8988T (cell line): Measurements from ENCODE around the gene ZNF516.

Experiments used
- DNase-seq: peaks from one replicate; pipeline ENCODE4 v3.0.0; 2011

ZNF516 gene

DNA sequence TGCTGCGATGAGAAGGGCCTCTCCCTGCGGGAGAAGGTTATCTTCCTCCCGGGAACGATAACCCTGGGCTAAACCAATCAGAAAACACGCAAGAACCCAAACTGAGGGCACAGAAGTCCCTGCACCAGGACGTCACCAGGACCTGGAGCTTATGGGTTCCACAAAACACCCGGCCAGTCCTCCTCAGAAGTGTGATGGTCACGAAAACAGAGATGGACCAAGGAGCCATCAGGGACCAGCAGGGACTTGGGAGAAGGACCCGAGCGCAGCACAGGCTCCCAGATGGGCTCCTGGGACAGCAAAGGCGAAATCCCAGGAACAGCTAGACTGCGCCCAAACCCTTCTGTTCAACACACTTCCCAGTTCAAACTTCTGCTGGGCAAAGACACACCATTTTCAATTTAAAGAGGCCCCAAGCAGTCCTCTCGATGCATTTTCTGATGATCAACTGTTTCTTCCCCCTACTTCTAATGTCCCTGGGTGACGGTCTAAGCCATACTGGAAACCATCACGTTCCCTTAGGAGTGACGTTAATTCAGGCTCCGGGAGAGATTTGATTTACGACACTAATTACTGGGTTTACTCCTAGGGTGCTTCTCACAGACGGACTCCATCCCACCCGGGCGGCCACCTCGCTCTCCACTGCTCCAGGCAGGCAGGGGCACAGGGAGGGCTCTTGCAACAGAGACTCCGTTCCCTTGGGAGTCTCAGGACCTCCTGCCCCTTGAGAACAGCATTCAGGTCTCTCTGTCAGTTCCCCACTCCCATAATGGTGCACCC lies 29.2 kb downstream of the ZNF516 start:
- no peak for DNase-seq

DNA sequence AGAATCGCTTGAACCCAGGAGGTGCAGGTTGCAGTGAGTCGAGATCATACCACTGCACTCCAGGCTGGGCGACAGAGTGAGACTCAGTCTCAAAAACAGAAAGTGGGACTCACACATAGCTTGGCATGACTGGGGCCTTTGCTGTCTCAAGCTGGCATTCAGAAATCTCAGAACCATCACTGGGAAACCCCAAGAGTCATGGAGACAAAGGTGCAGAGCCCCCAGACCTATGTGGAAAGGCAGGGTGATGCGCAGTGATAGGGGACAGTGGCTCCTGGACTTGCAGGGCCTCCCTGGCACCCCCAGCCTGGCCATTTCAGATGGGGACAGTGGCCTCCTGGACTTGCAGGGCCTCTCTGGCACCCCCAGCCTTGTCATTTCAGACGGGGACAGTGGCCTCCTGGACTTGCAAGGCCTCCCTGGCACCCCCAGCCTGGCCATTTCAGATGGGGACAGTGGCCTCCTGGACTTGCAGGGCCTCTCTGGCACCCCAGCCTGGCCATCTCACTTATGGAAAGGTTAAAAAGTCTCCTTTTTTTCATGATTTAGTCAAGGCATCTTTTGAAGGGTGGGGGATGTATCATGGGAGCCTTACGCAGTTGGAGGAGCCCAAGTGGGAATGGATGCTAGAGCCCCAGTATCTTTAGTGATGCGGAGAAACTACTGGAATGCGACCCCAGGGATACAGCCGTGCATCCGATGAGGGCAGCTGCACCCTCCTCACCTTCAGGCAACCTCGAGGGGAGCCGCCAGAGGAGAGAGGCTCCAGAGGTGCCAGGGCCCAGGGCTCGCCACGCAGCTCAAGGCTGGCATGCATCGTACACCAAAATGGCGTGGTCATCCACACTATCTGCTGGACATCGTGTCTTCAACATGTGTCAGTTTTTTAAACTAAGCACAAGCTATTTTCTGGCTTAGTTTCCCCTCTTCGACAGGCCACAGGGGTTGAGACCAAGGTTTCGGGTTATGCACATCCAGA lies 30.5 kb downstream of the ZNF516 start:
- DNase-seq: no peak

GRCh38 chr18:76463872-76464271 lies 31.2 kb downstream of the ZNF516 start:
- no peak for DNase-seq

GRCh38 chr18:76463358-76463757 lies 31.7 kb downstream of the ZNF516 start:
- DNase-seq: no peak

DNA sequence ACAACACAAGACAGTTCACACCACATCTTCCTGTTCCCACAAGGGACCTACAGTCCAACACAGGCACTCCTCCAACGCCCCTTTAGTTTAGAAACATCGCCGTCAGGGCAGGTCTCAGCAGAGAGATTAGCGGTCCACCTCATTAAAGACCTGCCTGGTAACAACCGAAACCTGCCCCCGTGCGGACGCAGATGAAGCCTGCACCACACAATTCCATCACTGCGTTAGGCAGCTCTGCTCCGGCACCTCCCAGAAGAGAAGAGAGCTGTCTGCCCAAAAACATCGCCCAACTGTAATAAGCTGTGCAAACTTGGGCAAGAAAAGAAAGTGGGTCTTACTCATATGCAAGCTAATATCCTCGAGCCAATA lies 32.7 kb downstream of the ZNF516 start:
- DNase-seq: no peak

DNA sequence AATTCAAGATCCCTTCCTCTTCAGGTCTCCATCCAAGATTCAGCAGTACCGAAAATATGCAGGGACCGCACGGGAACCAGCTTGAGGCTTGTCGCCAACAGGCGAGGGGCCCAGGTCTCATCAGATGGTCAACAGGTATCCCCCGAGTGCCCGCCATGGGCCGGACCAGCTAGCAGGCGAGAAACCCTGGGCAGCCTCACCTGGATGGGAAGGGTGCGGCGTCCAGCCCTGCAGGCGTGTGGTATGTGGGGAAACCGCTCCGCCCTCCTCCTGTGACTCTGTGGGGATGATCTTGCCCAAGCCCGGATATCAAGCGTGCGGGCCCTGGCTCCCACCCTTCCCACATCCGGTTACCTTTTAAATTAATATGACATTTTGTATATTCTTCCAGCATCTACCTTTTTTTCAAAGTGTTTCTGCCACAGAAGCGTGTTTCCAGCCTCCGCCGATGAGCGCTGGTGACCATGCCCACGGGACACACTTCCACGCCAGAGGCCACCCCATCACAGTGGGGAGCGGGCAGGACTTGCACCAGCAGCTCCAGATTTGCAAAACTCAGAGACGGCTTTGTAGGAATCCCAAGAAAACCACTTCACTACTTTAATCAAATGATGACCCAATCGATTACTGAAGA lies 33.2 kb downstream of the ZNF516 start:
- no peak for DNase-seq

GRCh38 chr18:76461148-76461547 lies 33.9 kb downstream of the ZNF516 start:
- DNase-seq: no peak

GRCh38 chr18:76460482-76460881 lies 34.6 kb downstream of the ZNF516 start:
- DNase-seq: no peak

GRCh38 chr18:76459687-76460350 lies 35.2 kb downstream of the ZNF516 start:
- peak; percentile 34 for DNase-seq

DNA sequence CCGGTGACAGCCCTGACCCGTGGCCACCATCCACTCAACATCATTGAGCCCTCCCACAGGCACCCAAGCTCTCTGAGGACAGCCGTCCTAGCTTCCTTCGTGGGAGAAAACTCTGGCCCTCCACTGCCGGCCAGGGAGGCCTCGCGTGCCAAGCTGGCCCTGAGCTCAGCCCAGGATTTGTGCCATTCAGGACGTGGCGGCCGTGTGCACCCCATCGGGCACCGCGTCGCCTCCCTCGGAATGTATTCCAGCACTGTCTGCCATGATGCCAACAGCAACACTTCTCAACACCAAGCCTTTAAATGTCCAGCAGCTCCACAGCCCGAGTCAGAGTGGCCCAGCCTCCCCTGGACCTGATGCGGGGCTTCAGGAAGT lies 35.7 kb downstream of the ZNF516 start:
- DNase-seq: no peak

- DNase-seq: no peak
These were observed 36.3 kb downstream of the ZNF516 start for GRCh38 chr18:76458522-76459311.

DNA sequence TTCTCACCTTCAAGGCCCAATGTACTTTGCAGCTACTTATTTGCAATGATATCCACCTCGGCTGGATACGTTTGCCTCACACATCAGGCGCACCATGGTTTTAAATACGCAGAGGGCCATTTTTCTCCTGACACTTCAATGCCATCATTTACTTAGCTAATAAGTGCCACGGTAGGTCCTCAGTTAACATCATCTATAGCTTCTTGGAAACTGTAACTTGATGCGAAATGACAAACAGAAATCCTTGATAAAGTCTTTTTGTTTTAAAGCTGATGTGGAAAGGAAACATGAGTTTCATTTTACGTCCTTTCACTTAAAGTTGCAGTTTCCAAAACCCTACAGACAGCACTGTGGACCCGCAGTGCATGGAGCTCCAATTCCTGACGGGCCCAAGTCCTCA lies 37.1 kb downstream of the ZNF516 start:
- DNase-seq: no peak

DNA sequence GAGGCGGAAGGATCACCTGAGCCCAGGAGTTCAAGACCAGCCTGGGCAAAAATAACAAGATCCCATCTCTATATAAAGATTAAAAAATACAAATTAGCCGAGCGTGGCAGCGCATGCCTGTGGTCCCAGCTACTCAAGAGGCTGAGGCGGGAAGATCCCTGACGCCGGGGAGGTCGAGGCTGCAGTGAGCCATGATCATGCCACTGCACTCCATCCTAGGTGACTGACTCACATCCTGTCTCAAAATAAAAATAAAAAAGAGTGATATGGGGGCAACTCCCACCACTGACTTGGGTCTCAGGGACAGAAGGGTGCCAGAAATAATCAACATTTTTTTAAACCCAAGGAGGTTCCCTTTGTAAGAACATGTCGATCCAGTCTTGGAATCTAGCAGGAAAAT lies 37.6 kb downstream of the ZNF516 start:
- no peak for DNase-seq

GRCh38 chr18:76456823-76457222 lies 38.2 kb downstream of the ZNF516 start:
- no peak for DNase-seq

GRCh38 chr18:76456018-76456750 lies 38.9 kb downstream of the ZNF516 start:
- DNase-seq: no peak

- no peak for DNase-seq
These were observed 39.9 kb downstream of the ZNF516 start for GRCh38 chr18:76455003-76455676.

DNA sequence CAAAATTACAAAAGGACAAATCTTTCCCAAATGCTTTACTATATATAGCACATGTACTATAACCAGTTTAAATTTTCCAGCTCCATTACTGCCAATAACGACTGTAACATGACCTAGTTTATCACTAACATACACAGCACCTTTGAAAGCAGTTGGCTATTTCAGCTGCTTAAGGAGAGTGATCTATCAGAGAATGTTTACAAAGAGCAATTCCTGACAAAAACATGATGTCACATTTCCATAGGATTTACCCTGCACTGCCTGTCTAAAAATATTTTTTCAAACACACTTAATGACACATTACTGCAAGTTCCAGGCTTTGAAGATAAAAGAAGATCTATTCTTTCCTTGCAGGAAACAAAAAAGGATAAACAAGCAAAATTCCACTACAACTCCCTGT lies 40.6 kb downstream of the ZNF516 start:
- no peak for DNase-seq

DNA sequence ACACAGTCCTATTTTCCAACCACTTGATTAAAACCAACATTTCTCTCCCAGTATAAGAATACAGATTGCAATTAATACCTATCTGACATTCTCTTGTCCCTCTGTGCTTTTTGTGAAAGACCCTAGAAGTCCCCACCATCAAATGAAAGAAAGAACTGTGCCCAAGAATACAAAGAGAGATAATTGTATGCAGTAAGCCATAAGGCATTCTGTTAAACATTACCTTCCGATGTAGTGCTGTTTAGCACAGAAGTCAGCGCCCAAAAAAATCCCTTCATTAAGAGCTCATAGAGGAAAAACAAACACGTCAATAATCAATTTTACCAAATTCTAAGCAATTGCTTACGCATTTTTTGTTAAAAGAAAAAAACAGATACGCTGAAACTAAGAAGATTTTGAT lies 41.1 kb downstream of the ZNF516 start:
- DNase-seq: no peak

GRCh38 chr18:76453057-76453561 lies 41.9 kb downstream of the ZNF516 start:
- DNase-seq: no peak

DNA sequence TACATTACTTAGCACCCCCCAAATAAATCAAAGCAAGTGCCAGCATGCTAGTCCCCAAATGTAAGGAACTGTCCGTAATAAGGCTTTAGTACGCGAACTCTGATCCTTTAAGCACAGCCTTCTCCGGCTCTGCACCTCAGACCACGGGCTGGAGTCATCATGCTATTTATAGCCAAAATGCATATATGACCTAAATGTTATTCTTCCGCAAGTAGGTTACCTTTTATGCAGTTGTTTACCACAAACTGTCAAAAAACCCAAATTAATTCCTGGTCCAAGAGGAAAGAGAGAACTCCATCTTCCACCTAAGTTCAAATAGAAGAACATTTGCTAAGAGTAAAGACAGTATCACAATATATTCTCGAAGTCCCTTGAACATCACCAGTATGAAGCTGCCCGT lies 42.7 kb downstream of the ZNF516 start:
- DNase-seq: no peak
